Subcutaneous abdominal adipose tissue (tissue), 5 donors: Measurements from ENCODE around the gene DHX40.
A peak's percentile ranks its signal among the peaks of the same experiment; 100 is the strongest.
"Not testable (repeated sequence)": the region's sequence is repeated elsewhere in the genome, so short reads cannot be mapped to it uniquely, and the experiment has no call there.

ENCODE experiments used
- H3K27ac ChIP-seq: one replicate; pipeline ENCODE4 v1.7.0; 2013; ENCODE audit warnings: low read depth, mild to moderate bottlenecking, inconsistent platforms, low read length, moderate library complexity
- H3K27me3 ChIP-seq, 5 donors: one replicate each; pipeline ENCODE4 v1.7.0; 2013; ENCODE audit warnings: low read length in 5 of 5, inconsistent platforms in 1 of 5; ENCODE audit not compliant: control insufficient read depth in 5 of 5, insufficient read depth in 4 of 5
- H3K36me3 ChIP-seq, 5 donors: one replicate each; pipeline ENCODE4 v1.7.0; 2013; ENCODE audit warnings: low read length in 5 of 5; ENCODE audit not compliant: control insufficient read depth in 5 of 5, insufficient read depth in 5 of 5
- H3K4me1 ChIP-seq, 5 donors: one replicate each; pipeline ENCODE4 v1.7.0; 2013; ENCODE audit warnings: low read length in 5 of 5, mild to moderate bottlenecking in 3 of 5, moderate library complexity in 1 of 5; ENCODE audit not compliant: control insufficient read depth in 5 of 5, insufficient read depth in 5 of 5
- H3K4me3 ChIP-seq, 5 donors: one replicate each; pipeline ENCODE4 v1.7.0; 2013; ENCODE audit warnings: low read length in 5 of 5, low read depth in 1 of 5
- H3K9ac ChIP-seq, 5 donors: one replicate each; pipeline ENCODE4 v1.7.0; 2013; ENCODE audit warnings: low read length in 5 of 5, mild to moderate bottlenecking in 4 of 5, moderate library complexity in 3 of 5
- H3K9me3 ChIP-seq, 5 donors: one replicate each; pipeline ENCODE4 v1.7.0; 2013; ENCODE audit warnings: low read length in 5 of 5; ENCODE audit not compliant: control insufficient read depth in 5 of 5
- donor health status: healthy.
- donor health status: healthy.
- donor health status: healthy.
- donor health status: healthy.
- donor health status: healthy.

Gene DHX40, protein sequence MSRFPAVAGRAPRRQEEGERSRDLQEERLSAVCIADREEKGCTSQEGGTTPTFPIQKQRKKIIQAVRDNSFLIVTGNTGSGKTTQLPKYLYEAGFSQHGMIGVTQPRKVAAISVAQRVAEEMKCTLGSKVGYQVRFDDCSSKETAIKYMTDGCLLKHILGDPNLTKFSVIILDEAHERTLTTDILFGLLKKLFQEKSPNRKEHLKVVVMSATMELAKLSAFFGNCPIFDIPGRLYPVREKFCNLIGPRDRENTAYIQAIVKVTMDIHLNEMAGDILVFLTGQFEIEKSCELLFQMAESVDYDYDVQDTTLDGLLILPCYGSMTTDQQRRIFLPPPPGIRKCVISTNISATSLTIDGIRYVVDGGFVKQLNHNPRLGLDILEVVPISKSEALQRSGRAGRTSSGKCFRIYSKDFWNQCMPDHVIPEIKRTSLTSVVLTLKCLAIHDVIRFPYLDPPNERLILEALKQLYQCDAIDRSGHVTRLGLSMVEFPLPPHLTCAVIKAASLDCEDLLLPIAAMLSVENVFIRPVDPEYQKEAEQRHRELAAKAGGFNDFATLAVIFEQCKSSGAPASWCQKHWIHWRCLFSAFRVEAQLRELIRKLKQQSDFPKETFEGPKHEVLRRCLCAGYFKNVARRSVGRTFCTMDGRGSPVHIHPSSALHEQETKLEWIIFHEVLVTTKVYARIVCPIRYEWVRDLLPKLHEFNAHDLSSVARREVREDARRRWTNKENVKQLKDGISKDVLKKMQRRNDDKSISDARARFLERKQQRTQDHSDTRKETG

DNA sequence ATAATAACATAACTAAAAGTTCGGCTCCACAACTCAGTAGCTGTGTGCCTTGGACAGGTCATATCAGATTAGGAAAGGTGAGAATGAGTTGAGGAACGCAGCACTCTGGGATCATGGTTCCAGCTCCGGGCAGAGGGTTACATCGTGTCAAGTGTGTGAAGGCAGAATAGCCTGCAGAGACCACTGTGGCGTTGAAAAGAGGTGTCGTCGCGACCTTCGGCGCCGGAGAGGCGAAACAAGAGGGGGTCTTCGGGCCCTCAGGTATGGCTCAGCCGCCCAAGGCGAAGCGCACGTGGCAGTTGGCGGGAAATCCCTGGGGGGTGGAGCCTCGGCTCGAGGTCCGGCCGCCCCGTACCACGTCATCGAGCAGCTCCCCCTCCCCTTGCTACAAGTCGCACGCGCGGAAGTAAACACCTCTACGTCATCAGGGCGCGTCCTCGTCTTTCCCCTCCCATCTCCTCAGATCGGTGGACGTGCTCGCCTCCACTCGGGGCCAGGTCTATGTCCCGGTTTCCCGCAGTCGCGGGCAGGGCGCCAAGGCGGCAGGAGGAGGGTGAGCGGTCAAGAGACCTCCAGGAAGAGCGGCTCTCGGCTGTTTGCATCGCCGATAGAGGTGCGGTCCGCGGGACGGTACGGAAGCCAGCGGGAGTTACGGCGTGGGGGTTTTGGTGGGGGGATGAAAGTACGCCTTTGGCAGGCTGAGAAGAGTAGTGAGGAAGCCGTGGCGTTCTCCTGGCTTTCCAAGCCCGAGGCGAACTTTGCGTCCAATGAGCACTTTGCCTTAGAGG, at the start of gene DHX40:
DHX40 (plus strand) TSS at position 440 of the 788 bp plus-strand sequence; CDS start at position 502, 62 bp downstream.
- Histone ChIP-seq H3K9me3 (no peaks in the 10 kb centered on the region), H3K4me3 (peak within 1 kb of the TSS; percentile 92 to 99 (median 99)), H3K27ac (peak within 1 kb of the TSS; percentile 83), H3K4me1 (peaks cover 5 to 17% (median 14%) of the 10 kb centered on the region in 5 donors), H3K9ac (peak within 1 kb of the TSS; percentile 75 to 91 (median 88)), H3K36me3 (peaks cover 0 to under 1% (median under 1%) of the 10 kb centered on the region in 5 donors), H3K27me3 (no peaks in the 10 kb centered on the region)

DNA sequence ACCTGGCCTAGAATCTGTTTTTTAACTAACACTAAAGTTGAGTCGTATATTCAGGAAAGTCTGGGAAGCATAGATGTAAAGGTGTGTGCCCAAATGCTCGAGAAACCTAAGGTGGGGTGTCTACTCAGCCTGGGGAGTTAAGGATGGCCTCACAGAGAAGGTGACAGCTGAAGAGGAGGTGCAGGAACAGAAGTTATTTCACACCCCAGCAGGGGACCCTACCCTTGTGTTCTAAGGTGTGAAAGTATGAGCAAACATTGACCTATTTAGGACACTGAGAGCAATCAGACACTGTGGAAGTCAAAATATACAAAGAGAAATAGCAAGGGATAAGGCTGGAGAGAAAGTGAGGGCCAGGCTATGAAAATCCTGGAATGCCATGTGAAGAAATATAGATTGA, 49.0 kb upstream of the DHX40 start:
- peak overlapping the region; percentile 86 for H3K27ac ChIP-seq
- no peaks in the 10 kb centered on the region for H3K27me3 ChIP-seq
- H3K4me1 ChIP-seq, result peaks cover 6 to 37% (median 26%) of the 10 kb centered on the region in 5 donors

DNA sequence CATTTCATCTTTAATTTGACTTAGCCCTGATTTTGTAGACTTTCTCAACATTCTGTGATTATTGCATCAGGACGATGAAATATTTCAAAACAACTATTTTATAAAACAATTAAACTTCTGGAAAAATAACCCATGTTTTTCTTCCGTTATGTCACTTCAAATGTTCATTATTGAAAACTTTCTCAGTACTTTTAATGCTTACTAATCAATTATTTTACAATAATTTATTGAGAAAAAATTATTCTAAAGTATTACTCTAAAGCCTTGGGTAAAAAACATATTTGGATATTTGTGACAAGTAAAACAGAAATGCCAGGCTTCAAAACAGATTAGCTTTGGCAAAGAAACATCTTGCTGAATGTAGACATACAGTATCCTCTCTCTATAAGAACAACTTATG, 46.3 kb upstream of the DHX40 start:
- peak overlapping the region in 1 of 5 donors; percentile 32 for H3K9ac ChIP-seq
- H3K4me1 ChIP-seq, result peaks cover 6 to 33% (median 21%) of the 10 kb centered on the region in 5 donors
- peak overlapping the region; percentile 69 for H3K27ac ChIP-seq
- H3K4me3 ChIP-seq, result no peak overlapping the region
- H3K9me3 ChIP-seq, result no peaks in the 10 kb centered on the region
- H3K27me3 ChIP-seq, result no peaks in the 10 kb centered on the region
- H3K36me3 ChIP-seq, result no peaks in the 10 kb centered on the region

More for the DNA sequence above, 49.0 kb upstream of the DHX40 start:
- H3K9me3 ChIP-seq, result no peaks in the 10 kb centered on the region
- no peaks in the 10 kb centered on the region for H3K36me3 ChIP-seq
- no peak overlapping the region for H3K4me3 ChIP-seq
- peak overlapping the region in 1 of 5 donors; percentile 42 for H3K9ac ChIP-seq

DNA sequence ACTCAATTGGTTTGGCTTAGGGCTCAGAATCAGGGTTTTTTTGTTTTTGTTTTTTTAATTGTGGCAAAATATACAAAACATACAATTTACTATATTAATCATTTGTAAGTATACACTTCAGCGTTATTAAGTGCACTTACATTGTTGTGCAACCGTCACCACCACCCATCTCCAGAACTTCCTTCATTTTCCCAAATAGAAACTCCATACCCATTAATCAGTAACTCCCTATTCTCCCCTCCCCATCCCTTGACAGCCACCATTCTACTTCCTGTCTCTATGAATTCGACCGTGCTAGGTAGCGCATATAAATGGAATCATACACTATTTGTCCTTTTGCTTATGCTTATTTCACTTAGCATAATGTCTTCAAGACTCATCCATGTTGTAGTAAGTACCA, 45.2 kb upstream of the DHX40 start:
- H3K36me3 ChIP-seq, result no peaks in the 10 kb centered on the region
- no peaks in the 10 kb centered on the region for H3K9me3 ChIP-seq
- no peaks in the 10 kb centered on the region for H3K27me3 ChIP-seq
- H3K4me3 ChIP-seq, result no peak overlapping the region
- no peak overlapping the region for H3K9ac ChIP-seq
- peaks cover 3 to 22% (median 12%) of the 10 kb centered on the region in 5 donors for H3K4me1 ChIP-seq
- H3K27ac ChIP-seq, result peak overlapping the region; percentile 88

DNA sequence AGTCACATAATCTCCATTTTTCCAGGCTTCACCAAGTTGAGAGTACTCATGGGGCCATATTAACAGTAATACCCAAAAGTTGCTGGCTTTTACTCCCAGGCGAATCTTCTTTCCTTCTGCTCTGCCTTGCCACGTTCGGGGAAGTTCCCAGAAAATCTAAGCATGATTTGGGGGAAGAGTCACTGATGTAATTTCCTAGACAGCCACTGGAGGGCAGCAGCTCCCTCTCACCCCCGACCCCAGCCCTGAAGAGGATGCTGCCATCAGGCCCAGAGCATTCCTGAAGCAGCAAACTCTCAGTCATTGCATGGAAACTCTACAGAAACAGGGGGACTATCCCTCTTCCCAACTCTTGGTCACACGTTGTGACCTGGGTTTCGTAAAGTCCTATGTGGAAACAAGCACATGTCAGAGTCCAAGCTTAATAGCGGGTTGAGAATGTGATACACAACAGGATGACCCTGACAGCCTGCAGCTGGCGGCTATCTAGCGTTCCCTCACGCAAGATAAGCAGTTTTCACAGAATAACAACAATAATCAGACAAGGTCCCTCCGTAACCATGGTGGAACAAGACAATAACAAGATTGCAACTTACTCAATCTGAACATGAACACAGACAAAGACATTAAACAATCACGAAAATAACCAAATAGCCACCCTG, 43.8 kb upstream of the DHX40 start:
- Histone ChIP-seq H3K9me3 (no peaks in the 10 kb centered on the region), H3K4me3 (no peak overlapping the region), H3K36me3 (no peaks in the 10 kb centered on the region), H3K4me1 (peaks cover 0 to 10% (median 8%) of the 10 kb centered on the region in 5 donors), H3K27me3 (no peaks in the 10 kb centered on the region), H3K9ac (peak overlapping the region in 1 of 5 donors; percentile 41), H3K27ac (peak overlapping the region; percentile 88)

DNA sequence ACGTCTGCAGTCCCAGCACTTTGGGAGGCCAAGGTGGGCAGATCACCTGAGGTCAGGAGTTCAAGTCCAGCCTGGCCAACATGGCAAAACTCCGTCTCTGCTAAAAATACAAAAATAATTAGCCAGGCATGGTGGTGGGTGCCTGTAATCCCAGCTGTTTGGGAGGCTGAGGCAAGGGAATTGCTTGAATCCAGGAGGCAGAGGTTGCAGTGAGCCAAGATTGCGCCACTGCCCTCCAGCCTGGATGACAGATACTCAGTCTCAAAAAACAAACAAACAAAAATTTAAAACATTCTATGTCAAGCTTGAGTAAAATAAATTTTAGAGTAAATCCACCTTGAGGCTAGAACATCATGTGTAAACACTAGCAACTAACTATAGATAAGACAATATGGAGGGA, 40.5 kb upstream of the DHX40 start:
- not testable (repeated sequence) for H3K4me3 ChIP-seq, H3K27me3 ChIP-seq, H3K4me1 ChIP-seq, H3K9ac ChIP-seq, H3K27ac ChIP-seq, H3K9me3 ChIP-seq, H3K36me3 ChIP-seq

DNA sequence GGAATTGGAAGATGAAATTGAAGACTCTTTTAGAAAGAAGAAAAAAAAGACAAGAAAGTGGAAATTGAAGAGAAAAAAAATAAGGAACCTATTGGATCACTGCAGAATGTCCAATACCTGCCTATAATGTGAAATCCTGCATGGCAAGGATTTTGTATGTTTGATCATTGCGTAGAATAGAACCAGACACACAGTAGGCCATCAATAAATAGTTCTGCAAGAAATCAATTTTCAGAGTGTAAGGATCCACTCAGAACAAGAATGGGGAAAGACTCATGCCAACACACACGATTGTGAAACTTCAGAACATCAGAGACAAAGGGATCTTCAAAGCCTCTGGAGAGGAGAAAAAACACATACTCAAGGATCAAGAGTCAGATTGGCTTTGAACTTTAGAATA, 39.7 kb upstream of the DHX40 start:
- Histone ChIP-seq H3K9ac (no peak overlapping the region), H3K9me3 (no peaks in the 10 kb centered on the region), H3K27ac (no peak overlapping the region), H3K27me3 (no peaks in the 10 kb centered on the region), H3K4me3 (no peak overlapping the region), H3K36me3 (no peaks in the 10 kb centered on the region), H3K4me1 (peaks cover 0 to 8% (median 6%) of the 10 kb centered on the region in 5 donors)

DNA sequence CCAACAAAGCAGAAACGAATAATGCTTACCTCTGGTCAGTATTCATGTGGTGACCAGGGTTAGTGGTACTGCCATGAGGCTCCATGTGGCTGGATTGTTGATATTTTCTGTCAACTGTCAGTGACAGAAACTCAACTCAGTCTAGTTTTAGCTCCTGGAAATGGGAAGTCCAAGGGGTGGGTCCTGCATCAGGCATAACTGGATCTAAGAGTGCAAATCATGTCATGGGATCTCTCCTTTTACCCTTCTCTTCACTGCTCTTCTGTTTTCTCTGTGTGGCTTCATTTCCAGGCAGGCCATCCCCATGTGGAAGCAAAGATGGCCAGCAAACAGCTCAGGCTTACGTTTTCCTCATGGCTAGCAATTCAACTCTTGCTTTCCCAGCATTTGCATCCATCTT, 39.0 kb upstream of the DHX40 start:
- Histone ChIP-seq H3K9ac (no peak overlapping the region), H3K27me3 (no peaks in the 10 kb centered on the region), H3K4me1 (peaks cover 0 to under 1% (median 0%) of the 10 kb centered on the region in 5 donors), H3K36me3 (no peaks in the 10 kb centered on the region), H3K27ac (no peak overlapping the region), H3K9me3 (no peaks in the 10 kb centered on the region), H3K4me3 (no peak overlapping the region)

DNA sequence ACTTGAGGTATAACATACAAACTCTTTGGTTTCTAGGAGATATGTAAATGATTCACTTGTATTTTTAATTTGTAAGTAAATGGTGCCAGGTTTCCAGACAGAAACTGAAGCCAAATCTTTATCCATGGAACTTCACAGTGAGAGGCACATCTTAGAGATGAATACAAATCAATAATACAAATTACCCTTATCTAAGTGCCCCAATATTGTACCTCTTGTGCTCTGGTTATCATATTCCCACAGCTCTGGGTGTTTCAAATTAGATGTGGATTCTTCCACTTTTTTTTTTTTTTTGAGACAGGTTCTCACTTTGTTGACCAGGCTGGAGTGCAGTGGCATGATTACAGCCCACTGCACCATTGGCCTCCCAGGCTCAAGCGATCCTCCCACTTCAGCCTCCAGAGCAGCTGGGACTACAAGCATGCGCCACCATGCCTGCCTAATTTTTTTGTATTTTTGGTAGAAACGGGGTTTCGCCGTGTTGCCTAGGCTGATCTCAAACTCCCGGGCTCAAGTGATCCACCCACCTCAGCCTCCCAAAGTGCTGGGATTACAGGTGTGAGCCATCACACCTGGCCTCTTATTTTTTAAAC, 38.0 kb upstream of the DHX40 start:
- H3K4me3 ChIP-seq, result no peak overlapping the region
- H3K9me3 ChIP-seq, result no peaks in the 10 kb centered on the region
- no peaks in the 10 kb centered on the region for H3K4me1 ChIP-seq
- H3K36me3 ChIP-seq, result no peaks in the 10 kb centered on the region
- no peaks in the 10 kb centered on the region for H3K27me3 ChIP-seq
- H3K27ac ChIP-seq, result no peak overlapping the region
- H3K9ac ChIP-seq, result no peak overlapping the region
